SH-SY5Y (cell line): ENCODE results near the gene DNAJC17.

Experiments used
- GATA2 ChIP-seq: IDR thresholded peaks from 2 replicates; pipeline ENCODE4 v1.6.1; 2011; ENCODE audit warnings: mild to moderate bottlenecking, low read depth, low read length
- GATA3 ChIP-seq: IDR thresholded peaks from 2 replicates; pipeline ENCODE4 v1.6.1; 2011; ENCODE audit warnings: low read depth, mild to moderate bottlenecking, low read length, moderate library complexity

DNA sequence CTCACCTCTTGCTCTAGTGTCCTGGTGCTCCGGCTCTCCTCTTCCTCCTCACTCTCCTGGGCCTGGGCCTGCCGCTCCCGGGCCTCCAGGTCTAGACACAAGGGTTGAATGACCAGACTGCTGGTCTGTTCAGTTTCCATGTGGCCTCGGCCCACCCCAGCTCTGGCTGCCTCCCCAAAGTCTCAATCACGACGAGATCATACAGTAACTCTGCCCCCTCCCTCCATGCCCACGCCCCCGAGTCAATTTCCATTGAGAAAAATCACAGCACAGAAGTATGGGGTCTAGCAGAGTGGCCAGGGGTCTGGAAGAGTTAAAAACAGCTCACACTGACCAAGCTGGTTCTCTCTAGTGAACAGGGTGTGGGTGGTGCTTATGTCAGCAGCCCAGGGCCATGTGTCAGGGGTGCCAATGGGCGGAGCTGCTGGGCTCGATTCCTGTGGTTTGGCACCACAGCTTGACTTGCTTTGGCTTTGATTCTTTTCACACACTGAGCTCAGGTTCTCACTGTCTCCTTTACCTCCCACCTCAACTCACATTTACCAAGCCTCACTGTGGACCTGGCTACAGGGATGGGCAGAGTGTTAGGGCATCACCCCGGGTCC is 30.6 kb downstream of the DNAJC17 start:
- TF ChIP-seq GATA2 (no peak), GATA3 (no peak)
